Glutamatergic neuron (in vitro differentiated cells): Measurements from ENCODE around the gene PSRC1. TPM values are rescaled to one million over a fixed set of nuclear protein-coding genes. Genes with fewer than 3 reads are reported as not detected.

Experiments
- DNase-seq: peaks from one replicate; pipeline ENCODE4 v3.0.0; 2022
- H3K27ac Mint-ChIP-seq: one replicate; pipeline ENCODE4 v1.8.0; 2020; ENCODE audit warnings: mild to moderate bottlenecking, mixed read lengths, inconsistent platforms; ENCODE audit not compliant: unreplicated experiment
- H3K27me3 Mint-ChIP-seq: one replicate; pipeline ENCODE4 v1.8.0; 2020; ENCODE audit warnings: mild to moderate bottlenecking, moderate library complexity, mixed read lengths, inconsistent platforms; ENCODE audit not compliant: unreplicated experiment
- H3K36me3 Mint-ChIP-seq: one replicate; pipeline ENCODE4 v1.8.0; 2020; ENCODE audit warnings: mild to moderate bottlenecking, mixed read lengths, inconsistent platforms; ENCODE audit not compliant: unreplicated experiment
- H3K4me1 Mint-ChIP-seq: one replicate; pipeline ENCODE4 v1.8.0; 2020; ENCODE audit warnings: mild to moderate bottlenecking, low read depth, mixed read lengths, inconsistent platforms; ENCODE audit not compliant: unreplicated experiment
- H3K4me3 Mint-ChIP-seq: one replicate; pipeline ENCODE4 v1.8.0; 2020; ENCODE audit warnings: mild to moderate bottlenecking, mixed read lengths, inconsistent platforms; ENCODE audit not compliant: unreplicated experiment
- H3K9me3 Mint-ChIP-seq: one replicate; pipeline ENCODE4 v1.8.0; 2020; ENCODE audit warnings: mild to moderate bottlenecking, moderate library complexity, mixed read lengths, inconsistent platforms; ENCODE audit not compliant: unreplicated experiment
- total RNA-seq: library from RNA; stranded (reverse); fragmentation: NEBNext Ultra II Directional; extraction: Animal tissue kit (Norgen Biotek cat#: 25700); gene quantifications from one replicate; pipeline ENCODE4 v1.2.1, GENCODE V29; 2021; ENCODE audit not compliant: unreplicated experiment
- TF ChIP-seq, protein P1 (sequence below): fragments of 200-600 bp; sonication (generic); IDR thresholded peaks from one replicate; pipeline ENCODE4 v1.5.0; 2021; ENCODE audit not compliant: partially characterized antibody, unreplicated experiment

PSRC1 gene
- total RNA-seq, 1 donor from 2014 or later = 13.9 TPM

DNA sequence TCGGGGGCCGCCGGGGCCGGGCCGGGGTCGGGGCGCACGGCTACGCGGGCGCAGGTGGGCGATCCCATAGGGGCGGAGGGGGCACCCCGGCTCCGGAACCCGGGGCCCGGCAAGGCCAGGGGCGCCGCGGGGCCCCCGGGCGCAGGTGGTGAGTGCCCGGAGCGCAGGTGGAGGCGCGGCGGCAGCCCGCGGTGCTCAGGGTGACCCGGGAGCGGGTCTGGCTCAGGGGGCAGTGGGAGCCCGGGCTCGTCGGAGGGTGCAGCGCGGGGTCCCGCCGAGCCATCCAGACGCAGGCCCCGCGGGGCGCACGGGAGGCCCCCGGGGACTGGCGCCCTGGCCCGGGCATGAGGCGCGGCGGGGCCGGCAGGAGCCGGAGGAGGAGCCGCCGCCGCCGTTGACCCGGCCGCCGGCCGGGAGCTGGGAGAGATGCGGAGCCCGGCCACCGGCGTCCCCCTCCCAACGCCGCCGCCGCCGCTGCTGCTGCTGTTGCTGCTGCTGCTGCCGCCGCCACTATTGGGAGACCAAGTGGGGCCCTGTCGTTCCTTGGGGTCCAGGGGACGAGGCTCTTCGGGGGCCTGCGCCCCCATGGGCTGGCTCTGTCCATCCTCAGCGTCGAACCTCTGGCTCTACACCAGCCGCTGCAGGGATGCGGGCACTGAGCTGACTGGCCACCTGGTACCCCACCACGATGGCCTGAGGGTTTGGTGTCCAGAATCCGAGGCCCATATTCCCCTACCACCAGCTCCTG, 33.1 kb downstream of the PSRC1 start:
- TF ChIP-seq, protein P1, sequence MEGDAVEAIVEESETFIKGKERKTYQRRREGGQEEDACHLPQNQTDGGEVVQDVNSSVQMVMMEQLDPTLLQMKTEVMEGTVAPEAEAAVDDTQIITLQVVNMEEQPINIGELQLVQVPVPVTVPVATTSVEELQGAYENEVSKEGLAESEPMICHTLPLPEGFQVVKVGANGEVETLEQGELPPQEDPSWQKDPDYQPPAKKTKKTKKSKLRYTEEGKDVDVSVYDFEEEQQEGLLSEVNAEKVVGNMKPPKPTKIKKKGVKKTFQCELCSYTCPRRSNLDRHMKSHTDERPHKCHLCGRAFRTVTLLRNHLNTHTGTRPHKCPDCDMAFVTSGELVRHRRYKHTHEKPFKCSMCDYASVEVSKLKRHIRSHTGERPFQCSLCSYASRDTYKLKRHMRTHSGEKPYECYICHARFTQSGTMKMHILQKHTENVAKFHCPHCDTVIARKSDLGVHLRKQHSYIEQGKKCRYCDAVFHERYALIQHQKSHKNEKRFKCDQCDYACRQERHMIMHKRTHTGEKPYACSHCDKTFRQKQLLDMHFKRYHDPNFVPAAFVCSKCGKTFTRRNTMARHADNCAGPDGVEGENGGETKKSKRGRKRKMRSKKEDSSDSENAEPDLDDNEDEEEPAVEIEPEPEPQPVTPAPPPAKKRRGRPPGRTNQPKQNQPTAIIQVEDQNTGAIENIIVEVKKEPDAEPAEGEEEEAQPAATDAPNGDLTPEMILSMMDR = no peak
- H3K27ac Mint-ChIP-seq = peak overlapping the region; percentile 68
- H3K36me3 Mint-ChIP-seq = peaks cover 12% of the 10 kb centered on the region
- peaks cover 37% of the 10 kb centered on the region for H3K4me1 Mint-ChIP-seq
- peaks cover 18% of the 10 kb centered on the region for H3K27me3 Mint-ChIP-seq
- DNase-seq = peak; percentile 55
- peak overlapping the region; percentile 76 for H3K4me3 Mint-ChIP-seq
- peaks cover 9% of the 10 kb centered on the region for H3K9me3 Mint-ChIP-seq

- Mint-ChIP-seq H3K27ac (peak within 1 kb of the TSS; percentile 73), H3K27me3 (peaks cover 18% of the 10 kb centered on the region)
Observed at GRCh38 chr1:109248797-109249629, 33.9 kb downstream of the PSRC1 start, which contains the start of gene CELSR2. Gene CELSR2 (plus strand): TSS chr1:109249539. CDS start chr1:109250080, 541 bp downstream.

GRCh38 chr1:109248444-109248796, 34.5 kb downstream of the PSRC1 start:
- Mint-ChIP-seq H3K27ac (no peak overlapping the region), H3K4me3 (peak overlapping the region; percentile 40), H3K9me3 (peaks cover 14% of the 10 kb centered on the region), H3K4me1 (peaks cover 41% of the 10 kb centered on the region), H3K36me3 (peaks cover 12% of the 10 kb centered on the region), H3K27me3 (peaks cover 22% of the 10 kb centered on the region)
- DNase-seq = no peak
- TF ChIP-seq, protein P1 = no peak

More at GRCh38 chr1:109248797-109249629, 33.9 kb downstream of the PSRC1 start, which contains the start of gene CELSR2:
- Mint-ChIP-seq H3K4me1 (peaks cover 41% of the 10 kb centered on the region), H3K36me3 (peaks cover 12% of the 10 kb centered on the region), H3K4me3 (peak within 1 kb of the TSS; percentile 76), H3K9me3 (peaks cover 12% of the 10 kb centered on the region)
- TF ChIP-seq, protein P1 = no peak
- DNase-seq = peak; percentile 84

DNA sequence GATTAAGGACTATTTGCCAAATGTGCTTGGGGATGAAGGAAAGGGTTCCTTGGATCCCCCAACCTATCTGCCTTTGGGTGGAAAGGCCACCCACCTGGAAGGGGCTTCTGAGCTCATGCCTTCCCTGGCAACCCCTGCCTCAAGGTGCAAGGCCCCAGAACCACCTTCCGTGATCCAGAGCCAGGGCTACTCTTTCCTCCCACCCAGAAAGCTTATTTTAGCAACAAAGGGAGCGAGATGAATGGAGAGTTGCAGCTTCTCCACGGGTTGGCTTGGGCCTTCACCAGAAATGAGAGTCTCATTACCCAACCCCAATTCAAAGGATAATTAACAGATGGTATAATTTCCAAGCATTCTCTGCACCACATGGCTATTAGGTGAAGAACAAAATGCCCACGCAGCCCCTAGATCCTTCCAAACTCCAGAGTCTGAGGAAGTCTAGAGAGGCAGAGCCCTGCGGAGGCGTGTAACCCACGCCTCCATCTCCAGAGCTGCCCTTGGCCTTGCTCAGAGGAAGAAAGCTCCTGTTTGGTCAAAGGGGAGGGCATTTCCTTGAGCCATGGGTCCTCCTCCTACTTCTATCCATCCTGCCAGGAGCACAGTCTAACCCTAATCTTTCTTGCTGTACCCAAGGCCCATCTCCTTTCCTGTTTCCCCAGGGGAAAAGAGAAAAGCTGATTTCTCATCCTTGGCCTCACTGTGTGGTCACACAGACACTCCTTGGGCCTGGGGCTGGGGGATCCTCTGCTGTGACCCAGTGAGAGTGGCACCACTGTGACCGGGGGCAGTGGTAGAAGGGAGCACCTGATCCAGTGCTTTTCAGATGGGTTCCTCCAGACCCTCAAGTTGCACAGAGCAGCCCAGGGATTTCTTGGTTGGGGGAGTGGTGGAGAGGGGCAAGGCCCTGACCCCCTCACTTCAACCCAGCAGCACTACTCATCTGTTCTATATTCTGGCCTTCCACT, 35.3 kb downstream of the PSRC1 start:
- peaks cover 41% of the 10 kb centered on the region for H3K4me1 Mint-ChIP-seq
- peaks cover 25% of the 10 kb centered on the region for H3K27me3 Mint-ChIP-seq
- no peak for DNase-seq
- H3K9me3 Mint-ChIP-seq = peaks cover 18% of the 10 kb centered on the region
- peaks cover 12% of the 10 kb centered on the region for H3K36me3 Mint-ChIP-seq
- H3K27ac Mint-ChIP-seq = no peak overlapping the region
- TF ChIP-seq, protein P1 = no peak
- H3K4me3 Mint-ChIP-seq = peak overlapping the region; percentile 40
